Neural cell (in vitro differentiated cells): ENCODE measurements around the gene GPS1. TPM values are rescaled to one million over a fixed set of nuclear protein-coding genes. Genes with fewer than 3 reads are reported as not detected.

ENCODE experiments used
- H2AFZ ChIP-seq: fragments of 200-600, 300-800 bp; sonication (generic), shearing (Covaris generic); 2 replicates; pipeline ENCODE4 v1.6.0; 2014; ENCODE audit warnings: low read depth, mild to moderate bottlenecking, antibody characterized with exemption, low read length, moderate library complexity
- H3F3A ChIP-seq: fragments of 200-600 bp; shearing (Covaris generic); 2 replicates; pipeline ENCODE4 v1.6.1; 2016; ENCODE audit warnings: mild to moderate bottlenecking, moderate library complexity, mixed read lengths, antibody characterized with exemption, low read length; ENCODE audit not compliant: insufficient read depth, poor library complexity, severe bottlenecking
- H3K27ac ChIP-seq: fragments of 200-600, 300-800 bp; sonication (generic), shearing (Covaris generic); 2 replicates; pipeline ENCODE4 v1.5.1; 2014; ENCODE audit warnings: mild to moderate bottlenecking, low read length, moderate library complexity
- H3K27me3 ChIP-seq: fragments of 300-800, 200-600 bp; sonication (generic), shearing (Covaris generic); 2 replicates; pipeline ENCODE4 v1.6.0; 2014; ENCODE audit warnings: mild to moderate bottlenecking, low read depth, low read length, moderate library complexity; ENCODE audit not compliant: insufficient read depth
- H3K36me3 ChIP-seq: fragments of 300-800, 200-600 bp; sonication (generic), shearing (Covaris generic); 2 replicates; pipeline ENCODE4 v1.5.1; 2014; ENCODE audit warnings: mild to moderate bottlenecking, antibody characterized with exemption, low read length, moderate library complexity; ENCODE audit not compliant: insufficient read depth
- H3K4me2 ChIP-seq: fragments of 300-800, 200-600 bp; sonication (generic), shearing (Covaris generic); 2 replicates; pipeline ENCODE4 v1.6.0; 2014; ENCODE audit warnings: mild to moderate bottlenecking, low read length
- H3K4me3 ChIP-seq: fragments of 300-800, 200-600 bp; sonication (generic), shearing (Covaris generic); 2 replicates; pipeline ENCODE4 v1.5.1; 2014; ENCODE audit warnings: mild to moderate bottlenecking, low read length, moderate library complexity
- H3K79me2 ChIP-seq: fragments of 200-600 bp; shearing (Covaris generic); replicated peaks from 2 replicates; pipeline ENCODE4 v1.6.0; 2014; ENCODE audit warnings: mild to moderate bottlenecking, low read length, moderate library complexity; ENCODE audit not compliant: insufficient read depth
- H3K9ac ChIP-seq: fragments of 300-800, 200-600 bp; sonication (generic), shearing (Covaris generic); 2 replicates; pipeline ENCODE4 v1.6.1; 2016; ENCODE audit warnings: mild to moderate bottlenecking, low read length, mixed read lengths
- H3K9me2 ChIP-seq: fragments of 200-600 bp; shearing (Covaris generic); 2 replicates; pipeline ENCODE4 v1.6.1; 2016; ENCODE audit warnings: mild to moderate bottlenecking, low read length, mixed read lengths; ENCODE audit not compliant: insufficient read depth
- H3K9me3 ChIP-seq: fragments of 200-600, 300-800 bp; sonication (generic), shearing (Covaris generic); 2 replicates; pipeline ENCODE4 v1.6.1; 2016; ENCODE audit warnings: mild to moderate bottlenecking, mixed run types, low read length, moderate library complexity, mixed read lengths
- H4K20me1 ChIP-seq: fragments of 200-600 bp; shearing (Covaris generic); 2 replicates; pipeline ENCODE4 v1.6.1; 2016; ENCODE audit warnings: mild to moderate bottlenecking, mixed run types; ENCODE audit not compliant: insufficient read depth
- CTCF ChIP-seq: fragments of 450-650 bp; IDR thresholded peaks from 2 replicates; pipeline ENCODE4 v1.5.1; 2014; ENCODE audit warnings: antibody characterized with exemption, mild to moderate bottlenecking, moderate library complexity; ENCODE audit not compliant: poor library complexity, severe bottlenecking
- MXI1 ChIP-seq: fragments of 450-650 bp; conservative IDR thresholded peaks from 2 replicates; pipeline ENCODE4 v1.6.1; 2014; ENCODE audit warnings: antibody characterized with exemption, mild to moderate bottlenecking; ENCODE audit not compliant: poor library complexity, severe bottlenecking
- POLR2AphosphoS5 ChIP-seq: IDR thresholded peaks from 2 replicates; pipeline ENCODE4 v1.6.1; 2012
- RAD21 ChIP-seq: fragments of 450-650 bp; conservative IDR thresholded peaks from 2 replicates; pipeline ENCODE4 v1.6.1; 2014; ENCODE audit warnings: antibody characterized with exemption, mild to moderate bottlenecking, moderate library complexity
- REST ChIP-seq: IDR thresholded peaks from 2 replicates; pipeline ENCODE4 v1.6.1; 2012; ENCODE audit warnings: borderline replicate concordance
- SMC3 ChIP-seq: fragments of 450-650 bp; conservative IDR thresholded peaks from 2 replicates; pipeline ENCODE4 v1.6.1; 2014; ENCODE audit warnings: antibody characterized with exemption, mild to moderate bottlenecking, moderate library complexity; ENCODE audit not compliant: poor library complexity
- TAF1 ChIP-seq: IDR thresholded peaks from 2 replicates; pipeline ENCODE4 v1.6.1; 2012; ENCODE audit warnings: low read depth
- polyA plus RNA-seq: library from polyadenylated mRNA; depleted of rRNA; stranded (reverse); fragments of >200 nt; gene quantifications from 2 replicates; pipeline ENCODE4 v1.2.3, GENCODE V29; 2014

The GPS1 gene
- polyA plus RNA-seq, 1 donor from 2014 or later: 170 TPM

- H3K36me3 ChIP-seq: no peaks in the 10 kb centered on the region
- H3K79me2 ChIP-seq: no peaks in the 10 kb centered on the region
- no peaks in the 10 kb centered on the region for H3K9me3 ChIP-seq
- no peak overlapping the region for H2AFZ ChIP-seq
- no peaks in the 10 kb centered on the region for H4K20me1 ChIP-seq
- no peak overlapping the region for H3K27ac ChIP-seq
- no peak overlapping the region for H3K4me3 ChIP-seq
- H3F3A ChIP-seq: no peaks in the 10 kb centered on the region
- H3K4me2 ChIP-seq: no peak overlapping the region
- TF ChIP-seq POLR2AphosphoS5: no peak
- TF ChIP-seq TAF1: no peak
- TF ChIP-seq REST: no peak
- no peak for TF ChIP-seq CTCF
- TF ChIP-seq SMC3: no peak
- H3K27me3 ChIP-seq: no peaks in the 10 kb centered on the region
- no peak overlapping the region for H3K9ac ChIP-seq
- H3K9me2 ChIP-seq: no peaks in the 10 kb centered on the region
Observed at GRCh38 chr17:82104797-82105416, 53.2 kb downstream of the GPS1 start.

- Histone ChIP-seq H3K4me3 (no peak overlapping the region), H3K4me2 (no peak overlapping the region), H3F3A (no peaks in the 10 kb centered on the region), H3K27me3 (no peaks in the 10 kb centered on the region), H3K79me2 (no peaks in the 10 kb centered on the region), H4K20me1 (no peaks in the 10 kb centered on the region), H3K9me3 (no peaks in the 10 kb centered on the region), H2AFZ (no peak overlapping the region), H3K27ac (no peak overlapping the region), H3K9me2 (no peaks in the 10 kb centered on the region), H3K9ac (no peak overlapping the region), H3K36me3 (no peaks in the 10 kb centered on the region)
- TF ChIP-seq MXI1 (no peak), TAF1 (no peak), CTCF (no peak), RAD21 (no peak)
Observed at GRCh38 chr17:82105417-82105881, 53.8 kb downstream of the GPS1 start.
